ENCODE data around the gene BBOX1.
"Not testable (repeated sequence)": the region's sequence is repeated elsewhere in the genome, so short reads cannot be mapped to it uniquely, and the experiment has no call there.

BBOX1 gene

GRCh38 chr11:27166130-27166529 is 125.5 kb downstream of the BBOX1 start:
- no peak overlapping the region for H3K4me3 ChIP-seq (ENCODE audit: low read length)
- H2AFZ ChIP-seq (ENCODE audit: low read depth, low read length), result no peak overlapping the region
- H3K9me3 ChIP-seq (ENCODE audit: low read length), result no peaks in the 10 kb centered on the region
- H3K4me1 ChIP-seq (ENCODE audit: insufficient read depth, low read length), result no peaks in the 10 kb centered on the region
- no peaks in the 10 kb centered on the region for H3K36me3 ChIP-seq (ENCODE audit: insufficient read depth, low read length)
- H3K27me3 ChIP-seq (ENCODE audit: insufficient read depth, low read length), result no peaks in the 10 kb centered on the region

GRCh38 chr11:27171376-27171958 is 130.9 kb downstream of the BBOX1 start:
- H3K4me3 ChIP-seq (ENCODE audit: low read length), result no peak overlapping the region
- no peaks in the 10 kb centered on the region for H3K27me3 ChIP-seq (ENCODE audit: insufficient read depth, low read length)
- no peaks in the 10 kb centered on the region for H3K36me3 ChIP-seq (ENCODE audit: insufficient read depth, low read length)
- H2AFZ ChIP-seq (ENCODE audit: low read depth, low read length), result no peak overlapping the region
- H3K4me1 ChIP-seq (ENCODE audit: insufficient read depth, low read length), result no peaks in the 10 kb centered on the region
- no peaks in the 10 kb centered on the region for H3K9me3 ChIP-seq (ENCODE audit: low read length)

GRCh38 chr11:27173545-27173944 is 132.9 kb downstream of the BBOX1 start:
- no peaks in the 10 kb centered on the region for H3K27me3 ChIP-seq (ENCODE audit: insufficient read depth, low read length)
- peaks cover 3% of the 10 kb centered on the region for H3K4me1 ChIP-seq (ENCODE audit: insufficient read depth, low read length)
- no peaks in the 10 kb centered on the region for H3K9me3 ChIP-seq (ENCODE audit: low read length)
- no peaks in the 10 kb centered on the region for H3K36me3 ChIP-seq (ENCODE audit: insufficient read depth, low read length)
- H2AFZ ChIP-seq (ENCODE audit: low read depth, low read length), result no peak overlapping the region
- no peak overlapping the region for H3K4me3 ChIP-seq (ENCODE audit: low read length)

- Histone ChIP-seq H3K27me3 (ENCODE audit: insufficient read depth, low read length) (no peaks in the 10 kb centered on the region), H2AFZ (ENCODE audit: low read depth, low read length) (no peak overlapping the region), H3K36me3 (ENCODE audit: insufficient read depth, low read length) (no peaks in the 10 kb centered on the region), H3K4me1 (ENCODE audit: insufficient read depth, low read length) (peaks cover 3% of the 10 kb centered on the region), H3K4me3 (ENCODE audit: low read length) (no peak overlapping the region), H3K9me3 (ENCODE audit: low read length) (no peaks in the 10 kb centered on the region)
Measured at GRCh38 chr11:27174021-27174420, 133.4 kb downstream of the BBOX1 start.

- Histone ChIP-seq H3K36me3 (ENCODE audit: insufficient read depth, low read length) (no peaks in the 10 kb centered on the region), H2AFZ (ENCODE audit: low read depth, low read length) (no peak overlapping the region), H3K9me3 (ENCODE audit: low read length) (no peaks in the 10 kb centered on the region), H3K27me3 (ENCODE audit: insufficient read depth, low read length) (no peaks in the 10 kb centered on the region), H3K4me1 (ENCODE audit: insufficient read depth, low read length) (peaks cover 3% of the 10 kb centered on the region), H3K4me3 (ENCODE audit: low read length) (no peak overlapping the region)
Measured at GRCh38 chr11:27174672-27175210, 134.1 kb downstream of the BBOX1 start.

- not testable (repeated sequence) for H3K4me1 ChIP-seq (ENCODE audit: insufficient read depth, low read length); H3K36me3 ChIP-seq (ENCODE audit: insufficient read depth, low read length); H3K27me3 ChIP-seq (ENCODE audit: insufficient read depth, low read length); H3K4me3 ChIP-seq (ENCODE audit: low read length); H2AFZ ChIP-seq (ENCODE audit: low read depth, low read length); H3K9me3 ChIP-seq (ENCODE audit: low read length)
Measured at GRCh38 chr11:27175562-27175961, 134.9 kb downstream of the BBOX1 start.

All from neuron (in vitro differentiated cells).